ENCODE data around the gene TOX3. TPM values are rescaled to one million over a fixed set of nuclear protein-coding genes. Genes with fewer than 3 reads are reported as not detected.

The TOX3 gene
- total and polyA plus RNA-seq, 2 of the 8 experiments (the other 6 are each of a cell fraction or from before 2014, with no cell fraction given), result 16.7 to 31.2 TPM

DNA sequence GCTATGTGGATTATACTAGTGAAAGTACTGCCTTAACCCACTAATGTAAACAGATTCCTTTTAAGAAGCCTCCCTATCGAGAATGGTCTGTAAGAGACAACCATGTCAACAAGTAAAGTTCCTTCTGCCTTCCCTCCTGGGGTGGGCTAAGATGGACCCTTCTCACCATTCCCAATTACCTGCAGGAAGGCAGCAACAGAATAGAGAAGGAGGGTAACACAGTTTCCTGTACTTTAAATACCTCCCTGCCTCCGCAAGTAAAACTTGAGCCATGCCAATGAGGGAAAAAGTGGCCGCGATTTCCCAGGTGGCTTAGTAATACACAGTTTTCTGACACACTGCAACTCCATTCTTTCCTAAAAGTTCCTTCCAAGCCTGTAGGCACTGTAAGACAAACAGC is 45.2 kb downstream of the TOX3 start (continued):
- TF ChIP-seq, protein P1, sequence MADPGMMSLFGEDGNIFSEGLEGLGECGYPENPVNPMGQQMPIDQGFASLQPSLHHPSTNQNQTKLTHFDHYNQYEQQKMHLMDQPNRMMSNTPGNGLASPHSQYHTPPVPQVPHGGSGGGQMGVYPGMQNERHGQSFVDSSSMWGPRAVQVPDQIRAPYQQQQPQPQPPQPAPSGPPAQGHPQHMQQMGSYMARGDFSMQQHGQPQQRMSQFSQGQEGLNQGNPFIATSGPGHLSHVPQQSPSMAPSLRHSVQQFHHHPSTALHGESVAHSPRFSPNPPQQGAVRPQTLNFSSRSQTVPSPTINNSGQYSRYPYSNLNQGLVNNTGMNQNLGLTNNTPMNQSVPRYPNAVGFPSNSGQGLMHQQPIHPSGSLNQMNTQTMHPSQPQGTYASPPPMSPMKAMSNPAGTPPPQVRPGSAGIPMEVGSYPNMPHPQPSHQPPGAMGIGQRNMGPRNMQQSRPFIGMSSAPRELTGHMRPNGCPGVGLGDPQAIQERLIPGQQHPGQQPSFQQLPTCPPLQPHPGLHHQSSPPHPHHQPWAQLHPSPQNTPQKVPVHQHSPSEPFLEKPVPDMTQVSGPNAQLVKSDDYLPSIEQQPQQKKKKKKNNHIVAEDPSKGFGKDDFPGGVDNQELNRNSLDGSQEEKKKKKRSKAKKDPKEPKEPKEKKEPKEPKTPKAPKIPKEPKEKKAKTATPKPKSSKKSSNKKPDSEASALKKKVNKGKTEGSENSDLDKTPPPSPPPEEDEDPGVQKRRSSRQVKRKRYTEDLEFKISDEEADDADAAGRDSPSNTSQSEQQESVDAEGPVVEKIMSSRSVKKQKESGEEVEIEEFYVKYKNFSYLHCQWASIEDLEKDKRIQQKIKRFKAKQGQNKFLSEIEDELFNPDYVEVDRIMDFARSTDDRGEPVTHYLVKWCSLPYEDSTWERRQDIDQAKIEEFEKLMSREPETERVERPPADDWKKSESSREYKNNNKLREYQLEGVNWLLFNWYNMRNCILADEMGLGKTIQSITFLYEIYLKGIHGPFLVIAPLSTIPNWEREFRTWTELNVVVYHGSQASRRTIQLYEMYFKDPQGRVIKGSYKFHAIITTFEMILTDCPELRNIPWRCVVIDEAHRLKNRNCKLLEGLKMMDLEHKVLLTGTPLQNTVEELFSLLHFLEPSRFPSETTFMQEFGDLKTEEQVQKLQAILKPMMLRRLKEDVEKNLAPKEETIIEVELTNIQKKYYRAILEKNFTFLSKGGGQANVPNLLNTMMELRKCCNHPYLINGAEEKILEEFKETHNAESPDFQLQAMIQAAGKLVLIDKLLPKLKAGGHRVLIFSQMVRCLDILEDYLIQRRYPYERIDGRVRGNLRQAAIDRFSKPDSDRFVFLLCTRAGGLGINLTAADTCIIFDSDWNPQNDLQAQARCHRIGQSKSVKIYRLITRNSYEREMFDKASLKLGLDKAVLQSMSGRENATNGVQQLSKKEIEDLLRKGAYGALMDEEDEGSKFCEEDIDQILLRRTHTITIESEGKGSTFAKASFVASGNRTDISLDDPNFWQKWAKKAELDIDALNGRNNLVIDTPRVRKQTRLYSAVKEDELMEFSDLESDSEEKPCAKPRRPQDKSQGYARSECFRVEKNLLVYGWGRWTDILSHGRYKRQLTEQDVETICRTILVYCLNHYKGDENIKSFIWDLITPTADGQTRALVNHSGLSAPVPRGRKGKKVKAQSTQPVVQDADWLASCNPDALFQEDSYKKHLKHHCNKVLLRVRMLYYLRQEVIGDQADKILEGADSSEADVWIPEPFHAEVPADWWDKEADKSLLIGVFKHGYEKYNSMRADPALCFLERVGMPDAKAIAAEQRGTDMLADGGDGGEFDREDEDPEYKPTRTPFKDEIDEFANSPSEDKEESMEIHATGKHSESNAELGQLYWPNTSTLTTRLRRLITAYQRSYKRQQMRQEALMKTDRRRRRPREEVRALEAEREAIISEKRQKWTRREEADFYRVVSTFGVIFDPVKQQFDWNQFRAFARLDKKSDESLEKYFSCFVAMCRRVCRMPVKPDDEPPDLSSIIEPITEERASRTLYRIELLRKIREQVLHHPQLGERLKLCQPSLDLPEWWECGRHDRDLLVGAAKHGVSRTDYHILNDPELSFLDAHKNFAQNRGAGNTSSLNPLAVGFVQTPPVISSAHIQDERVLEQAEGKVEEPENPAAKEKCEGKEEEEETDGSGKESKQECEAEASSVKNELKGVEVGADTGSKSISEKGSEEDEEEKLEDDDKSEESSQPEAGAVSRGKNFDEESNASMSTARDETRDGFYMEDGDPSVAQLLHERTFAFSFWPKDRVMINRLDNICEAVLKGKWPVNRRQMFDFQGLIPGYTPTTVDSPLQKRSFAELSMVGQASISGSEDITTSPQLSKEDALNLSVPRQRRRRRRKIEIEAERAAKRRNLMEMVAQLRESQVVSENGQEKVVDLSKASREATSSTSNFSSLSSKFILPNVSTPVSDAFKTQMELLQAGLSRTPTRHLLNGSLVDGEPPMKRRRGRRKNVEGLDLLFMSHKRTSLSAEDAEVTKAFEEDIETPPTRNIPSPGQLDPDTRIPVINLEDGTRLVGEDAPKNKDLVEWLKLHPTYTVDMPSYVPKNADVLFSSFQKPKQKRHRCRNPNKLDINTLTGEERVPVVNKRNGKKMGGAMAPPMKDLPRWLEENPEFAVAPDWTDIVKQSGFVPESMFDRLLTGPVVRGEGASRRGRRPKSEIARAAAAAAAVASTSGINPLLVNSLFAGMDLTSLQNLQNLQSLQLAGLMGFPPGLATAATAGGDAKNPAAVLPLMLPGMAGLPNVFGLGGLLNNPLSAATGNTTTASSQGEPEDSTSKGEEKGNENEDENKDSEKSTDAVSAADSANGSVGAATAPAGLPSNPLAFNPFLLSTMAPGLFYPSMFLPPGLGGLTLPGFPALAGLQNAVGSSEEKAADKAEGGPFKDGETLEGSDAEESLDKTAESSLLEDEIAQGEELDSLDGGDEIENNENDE (IDR thresholded peaks at IDR 0.05; ENCODE audit: insufficient replicate concordance, low read length), result no peak
- TF ChIP-seq CTBP2 (IDR thresholded peaks at IDR 0.05; ENCODE audit: borderline replicate concordance, insufficient read depth, insufficient read length, low read length) (no peak), CEBPB (IDR thresholded peaks at IDR 0.05; ENCODE audit: low read depth, low read length) (no peak), PHF8 (conservative IDR thresholded peaks at IDR 0.05; ENCODE audit: low read depth, low read length) (no peak), RXRA (IDR thresholded peaks at IDR 0.05; ENCODE audit: insufficient read depth, low read depth, low read length) (no peak)

Data from H1 (cell line).